ENCODE data around the gene SLC9A2. TPM values are rescaled to one million over a fixed set of nuclear protein-coding genes. Genes with fewer than 3 reads are reported as not detected.

SLC9A2 gene
- total RNA-seq, 3 donors from 2014 or later (not counting 1 experiment from before 2014, with no cell fraction given), result not detected

- H3K4me1 Mint-ChIP-seq, result no peaks in the 10 kb centered on the region
- WGBS (ENCODE audit: insufficient coverage), result 88% methylated on average over 15 of the region's 15 CpGs
- Histone ChIP-seq H3K4me3 (ENCODE audit: low read length) (no peak overlapping the region), H3K27me3 (ENCODE audit: control insufficient read depth, insufficient read depth, low read length) (no peaks in the 10 kb centered on the region), H3K27ac (ENCODE audit: low read length) (no peak overlapping the region), H3K4me1 (ENCODE audit: control insufficient read depth, insufficient read depth, low read length) (no peaks in the 10 kb centered on the region), H3K36me3 (ENCODE audit: control insufficient read depth, insufficient read depth, low read length) (peaks cover 41% of the 10 kb centered on the region), H3K9me3 (ENCODE audit: control insufficient read depth, insufficient read depth, low read length) (no peaks in the 10 kb centered on the region)
- ATAC-seq (no peak), DNase-seq (no peak)
- H3K4me3 Mint-ChIP-seq, result no peak overlapping the region
- no peaks in the 10 kb centered on the region for H3K27me3 Mint-ChIP-seq (ENCODE audit: low read depth in 2 of 2)
- no peaks in the 10 kb centered on the region for H3K9me3 Mint-ChIP-seq
- intact Hi-C loops (cut with micrococcal nuclease), result no loop called here
- peaks cover 23% of the 10 kb centered on the region for H3K36me3 Mint-ChIP-seq
- TF ChIP-seq, protein P1, sequence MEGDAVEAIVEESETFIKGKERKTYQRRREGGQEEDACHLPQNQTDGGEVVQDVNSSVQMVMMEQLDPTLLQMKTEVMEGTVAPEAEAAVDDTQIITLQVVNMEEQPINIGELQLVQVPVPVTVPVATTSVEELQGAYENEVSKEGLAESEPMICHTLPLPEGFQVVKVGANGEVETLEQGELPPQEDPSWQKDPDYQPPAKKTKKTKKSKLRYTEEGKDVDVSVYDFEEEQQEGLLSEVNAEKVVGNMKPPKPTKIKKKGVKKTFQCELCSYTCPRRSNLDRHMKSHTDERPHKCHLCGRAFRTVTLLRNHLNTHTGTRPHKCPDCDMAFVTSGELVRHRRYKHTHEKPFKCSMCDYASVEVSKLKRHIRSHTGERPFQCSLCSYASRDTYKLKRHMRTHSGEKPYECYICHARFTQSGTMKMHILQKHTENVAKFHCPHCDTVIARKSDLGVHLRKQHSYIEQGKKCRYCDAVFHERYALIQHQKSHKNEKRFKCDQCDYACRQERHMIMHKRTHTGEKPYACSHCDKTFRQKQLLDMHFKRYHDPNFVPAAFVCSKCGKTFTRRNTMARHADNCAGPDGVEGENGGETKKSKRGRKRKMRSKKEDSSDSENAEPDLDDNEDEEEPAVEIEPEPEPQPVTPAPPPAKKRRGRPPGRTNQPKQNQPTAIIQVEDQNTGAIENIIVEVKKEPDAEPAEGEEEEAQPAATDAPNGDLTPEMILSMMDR (IDR thresholded peaks at IDR 0.05), result no peak
- no peak overlapping the region for H3K27ac Mint-ChIP-seq
These were observed 107.1 kb downstream of the SLC9A2 start for GRCh38 chr2:102726128-102727087.

DNA sequence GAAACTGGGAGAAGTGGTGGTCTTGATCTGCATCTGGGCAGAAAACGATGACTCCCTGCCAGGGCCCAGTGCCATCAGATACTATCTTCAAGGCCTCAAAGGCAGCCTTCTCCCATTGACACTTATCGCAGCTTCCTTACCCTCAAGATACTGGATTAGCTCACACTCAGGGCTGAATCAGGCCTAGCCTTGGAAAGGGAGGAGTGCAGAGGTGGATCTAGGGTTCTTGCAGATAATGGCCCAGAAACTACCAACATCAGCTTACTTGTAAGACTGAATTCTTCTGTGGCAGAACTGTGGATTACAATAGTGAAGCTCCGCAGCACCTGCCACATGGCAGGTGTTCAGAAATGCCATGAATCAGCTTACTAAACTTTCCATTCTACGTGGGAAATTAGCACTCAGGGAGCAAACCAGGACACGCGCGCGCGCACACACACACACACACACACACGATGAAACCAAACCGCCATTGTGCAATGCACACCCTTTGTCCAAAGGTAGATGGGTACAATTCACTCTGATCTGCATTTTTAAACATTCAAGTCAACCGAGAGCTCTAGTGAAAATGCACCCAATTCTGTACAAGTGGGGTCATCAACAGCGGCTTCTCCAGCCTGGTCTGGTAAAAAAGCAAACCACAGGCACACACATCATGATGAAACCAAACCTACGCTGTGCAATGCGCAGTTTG, 116.2 kb downstream of the SLC9A2 start:
- Mint-ChIP-seq H3K36me3 (no peaks in the 10 kb centered on the region), H3K4me1 (peaks cover 38 to 43% of the 10 kb centered on the region in 2 donors), H3K9me3 (no peaks in the 10 kb centered on the region), H3K27me3 (ENCODE audit: low read depth in 2 of 2) (no peaks in the 10 kb centered on the region), H3K4me3 (peak overlapping the region; percentile 96), H3K27ac (peak overlapping the region; percentile 5 to 93)
- WGBS (ENCODE audit: insufficient coverage), result 78% methylated on average over 15 of the region's 15 CpGs
- intact Hi-C loops (cut with micrococcal nuclease), result no loop called here
- Histone ChIP-seq H3K4me1 (ENCODE audit: control insufficient read depth, insufficient read depth, low read length) (peaks cover 19% of the 10 kb centered on the region), H3K9me3 (ENCODE audit: control insufficient read depth, insufficient read depth, low read length) (no peaks in the 10 kb centered on the region), H3K36me3 (ENCODE audit: control insufficient read depth, insufficient read depth, low read length) (peaks cover 12% of the 10 kb centered on the region), H3K27me3 (ENCODE audit: control insufficient read depth, insufficient read depth, low read length) (no peaks in the 10 kb centered on the region), H3K4me3 (ENCODE audit: low read length) (peak overlapping the region; percentile 87), H3K27ac (ENCODE audit: low read length) (peak overlapping the region; percentile 50)
- DNase-seq, result peak in 1 of 2 donors; percentile 24
- TF ChIP-seq, protein P1 (IDR thresholded peaks at IDR 0.05), result no peak
- peak in 2 of 3 donors; percentile 2 to 3 for ATAC-seq

DNA sequence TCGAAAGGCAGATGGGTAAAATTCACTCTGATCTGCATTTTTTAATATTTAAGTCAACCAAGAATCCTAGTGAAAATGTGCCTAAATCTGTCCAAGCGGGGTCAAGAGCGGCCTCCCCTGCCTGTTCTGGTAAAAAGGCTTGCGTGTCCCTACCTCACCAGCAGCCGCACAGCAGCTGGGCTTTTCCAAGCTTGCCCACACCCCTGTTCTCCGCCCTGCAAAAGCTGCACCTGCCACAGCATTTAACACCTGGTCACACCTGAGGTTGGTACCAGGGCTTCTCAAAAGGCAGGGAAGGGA, 116.7 kb downstream of the SLC9A2 start:
- intact Hi-C loops (cut with micrococcal nuclease), result no loop called here
- Mint-ChIP-seq H3K36me3 (no peaks in the 10 kb centered on the region), H3K9me3 (no peaks in the 10 kb centered on the region), H3K27me3 (ENCODE audit: low read depth in 2 of 2) (peaks cover 0 to 4% of the 10 kb centered on the region in 2 donors), H3K4me1 (peaks cover 38 to 43% of the 10 kb centered on the region in 2 donors), H3K4me3 (peak overlapping the region; percentile 96), H3K27ac (peak overlapping the region; percentile 5 to 93)
- DNase-seq, result no peak
- TF ChIP-seq, protein P1 (IDR thresholded peaks at IDR 0.05), result no peak
- H3K27me3 ChIP-seq (ENCODE audit: control insufficient read depth, insufficient read depth, low read length), result no peaks in the 10 kb centered on the region
- peaks cover 19% of the 10 kb centered on the region for H3K4me1 ChIP-seq (ENCODE audit: control insufficient read depth, insufficient read depth, low read length)
- ATAC-seq, result peak; percentile 15 to 28 (median 16)
- H3K27ac ChIP-seq (ENCODE audit: low read length), result peak overlapping the region; percentile 50
- 37% methylated on average over 6 of the region's 6 CpGs for WGBS (ENCODE audit: insufficient coverage)
- peak overlapping the region; percentile 87 for H3K4me3 ChIP-seq (ENCODE audit: low read length)
- peaks cover 9% of the 10 kb centered on the region for H3K36me3 ChIP-seq (ENCODE audit: control insufficient read depth, insufficient read depth, low read length)
- no peaks in the 10 kb centered on the region for H3K9me3 ChIP-seq (ENCODE audit: control insufficient read depth, insufficient read depth, low read length)

Measured in natural killer cell (primary cell).